ENCODE data around the gene JUND. TPM values are rescaled to one million over a fixed set of nuclear protein-coding genes. Genes with fewer than 3 reads are reported as not detected.

JUND gene
- total and polyA plus RNA-seq, 2 of the 4 experiments (the other 2 are of a cell fraction), result 14.2 to 77.2 TPM

DNA sequence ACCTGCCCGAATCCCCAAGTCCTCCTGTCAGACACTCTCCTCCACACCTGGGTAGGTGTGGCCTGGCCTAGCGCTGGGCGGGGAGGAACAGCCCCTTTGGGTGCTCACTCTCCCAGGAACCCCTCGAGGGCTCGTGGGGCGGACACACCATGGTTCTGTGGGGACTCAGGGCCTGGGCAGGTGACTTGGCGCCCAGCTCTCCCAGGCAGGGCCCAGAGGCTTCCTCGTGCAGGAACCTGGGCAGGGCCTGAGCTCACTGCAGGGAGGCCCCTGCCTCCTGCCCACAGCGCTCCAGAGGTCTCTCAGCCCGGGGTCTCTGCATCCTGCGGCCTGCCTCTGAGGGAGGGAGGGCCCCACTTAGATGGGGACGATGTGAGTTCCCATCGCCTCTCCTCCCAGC is 29.5 kb upstream of the JUND start:
- Histone ChIP-seq H3K27ac (ENCODE audit: insufficient read depth, low read length) (no peak overlapping the region), H3K4me3 (ENCODE audit: insufficient read depth, low read depth, low read length) (no peak overlapping the region), H3K4me1 (ENCODE audit: control insufficient read depth, insufficient read depth, low read length) (peaks cover 2% of the 10 kb centered on the region; the same call in 1 of the 2 replicates), H3K18ac (ENCODE audit: low read depth, low read length) (no peak overlapping the region), H3K4me2 (ENCODE audit: low read depth, low read length) (no peak overlapping the region), H3K4ac (ENCODE audit: low read depth, low read length) (no peak overlapping the region), H3K9ac (ENCODE audit: low read depth, low read length) (no peak overlapping the region), H4K5ac (ENCODE audit: low read depth, low read length) (no peak overlapping the region), H3K23ac (ENCODE audit: low read depth, low read length) (no peak overlapping the region), H3K36me3 (ENCODE audit: control insufficient read depth, insufficient read depth, low read length) (peaks cover 40% of the 10 kb centered on the region), H4K8ac (ENCODE audit: low read depth in 2 of 2, low read length in 2 of 2) (no peak overlapping the region), H2AK9ac (replicated peaks; ENCODE audit: low read depth, low read length, poor library complexity) (no peak overlapping the region), H3K27me3 (ENCODE audit: control insufficient read depth, insufficient read depth, low read length) (no peaks in the 10 kb centered on the region), H2BK5ac (ENCODE audit: low read depth, low read length, poor library complexity, severe bottlenecking) (no peak overlapping the region), H4K91ac (ENCODE audit: insufficient read depth, low read depth, low read length) (no peak overlapping the region), H3K9me3 (ENCODE audit: control insufficient read depth, insufficient read depth, low read length) (no peaks in the 10 kb centered on the region), H3K79me1 (ENCODE audit: low read depth in 1 of 2, low read length in 2 of 2) (peaks cover 8 to 40% of the 10 kb centered on the region in 2 experiments), H2AFZ (replicated peaks; ENCODE audit: low read length, poor library complexity) (no peak overlapping the region), H3K9me1 (ENCODE audit: insufficient read depth, low read length) (0 out of 2 replicates have a peak, but pooled peaks cover 3% of the 10 kb centered on the region), H2BK20ac (ENCODE audit: low read depth, low read length) (no peak overlapping the region), H2AK5ac (ENCODE audit: low read depth, low read length) (no peak overlapping the region), H3K56ac (ENCODE audit: extremely low read depth, insufficient read depth, low read length) (no peak overlapping the region), H2BK15ac (ENCODE audit: low read depth, low read length) (no peak overlapping the region), H3K14ac (replicated peaks; ENCODE audit: low read depth, low read length) (no peak overlapping the region), H2BK120ac (ENCODE audit: low read depth, low read length) (no peak overlapping the region), H4K20me1 (ENCODE audit: insufficient read depth, low read length) (no peaks in the 10 kb centered on the region)
- no peak for ATAC-seq (ENCODE audit: low read depth)
- DNase-seq, result no peak
- no TSS peak for BruUV-seq (replicated peaks)
- ChIA-PET CTCF (no interaction called here), POLR2A (ENCODE audit: unreplicated experiment) (no interaction called here)
- in situ Hi-C loops (cut with MboI; ENCODE audit: low sequenced_read_pairs), result no loop called here
- dilution Hi-C loops (cut with HindIII; ENCODE audit: low sequenced_read_pairs, unreplicated experiment), result no loop called here
- TF ChIP-seq MXI1 (IDR thresholded peaks at IDR 0.05; ENCODE audit: borderline replicate concordance, low read depth, low read length) (no peak), RFX5 (IDR thresholded peaks at IDR 0.05; ENCODE audit: low read depth, low read length) (no peak), FOS (IDR thresholded peaks at IDR 0.05; ENCODE audit: low read depth, low read length) (no peak), SMC3 (IDR thresholded peaks at IDR 0.05; ENCODE audit: low read depth, low read length) (no peak), RCOR1 (IDR thresholded peaks at IDR 0.05; ENCODE audit: insufficient replicate concordance, low read length) (no peak), NFE2L2 (IDR thresholded peaks at IDR 0.05; ENCODE audit: low read depth, low read length) (no peak), POLR2A (IDR thresholded peaks at IDR 0.05; ENCODE audit: low read depth, low read length) (no peak), MAFK (IDR thresholded peaks at IDR 0.05; ENCODE audit: low read depth, low read length) (no peak), MAZ (IDR thresholded peaks at IDR 0.05; ENCODE audit: borderline replicate concordance, low read depth, low read length) (no peak), BHLHE40 (IDR thresholded peaks at IDR 0.05; ENCODE audit: low read depth, low read length) (no peak), RAD21 (IDR thresholded peaks at IDR 0.05; ENCODE audit: low read length) (no peak)
- TF ChIP-seq, protein P1, sequence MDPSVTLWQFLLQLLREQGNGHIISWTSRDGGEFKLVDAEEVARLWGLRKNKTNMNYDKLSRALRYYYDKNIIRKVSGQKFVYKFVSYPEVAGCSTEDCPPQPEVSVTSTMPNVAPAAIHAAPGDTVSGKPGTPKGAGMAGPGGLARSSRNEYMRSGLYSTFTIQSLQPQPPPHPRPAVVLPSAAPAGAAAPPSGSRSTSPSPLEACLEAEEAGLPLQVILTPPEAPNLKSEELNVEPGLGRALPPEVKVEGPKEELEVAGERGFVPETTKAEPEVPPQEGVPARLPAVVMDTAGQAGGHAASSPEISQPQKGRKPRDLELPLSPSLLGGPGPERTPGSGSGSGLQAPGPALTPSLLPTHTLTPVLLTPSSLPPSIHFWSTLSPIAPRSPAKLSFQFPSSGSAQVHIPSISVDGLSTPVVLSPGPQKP (IDR thresholded peaks at IDR 0.05; ENCODE audit: borderline replicate concordance, low read depth, low read length), result no peak
- TF ChIP-seq, protein P2, sequence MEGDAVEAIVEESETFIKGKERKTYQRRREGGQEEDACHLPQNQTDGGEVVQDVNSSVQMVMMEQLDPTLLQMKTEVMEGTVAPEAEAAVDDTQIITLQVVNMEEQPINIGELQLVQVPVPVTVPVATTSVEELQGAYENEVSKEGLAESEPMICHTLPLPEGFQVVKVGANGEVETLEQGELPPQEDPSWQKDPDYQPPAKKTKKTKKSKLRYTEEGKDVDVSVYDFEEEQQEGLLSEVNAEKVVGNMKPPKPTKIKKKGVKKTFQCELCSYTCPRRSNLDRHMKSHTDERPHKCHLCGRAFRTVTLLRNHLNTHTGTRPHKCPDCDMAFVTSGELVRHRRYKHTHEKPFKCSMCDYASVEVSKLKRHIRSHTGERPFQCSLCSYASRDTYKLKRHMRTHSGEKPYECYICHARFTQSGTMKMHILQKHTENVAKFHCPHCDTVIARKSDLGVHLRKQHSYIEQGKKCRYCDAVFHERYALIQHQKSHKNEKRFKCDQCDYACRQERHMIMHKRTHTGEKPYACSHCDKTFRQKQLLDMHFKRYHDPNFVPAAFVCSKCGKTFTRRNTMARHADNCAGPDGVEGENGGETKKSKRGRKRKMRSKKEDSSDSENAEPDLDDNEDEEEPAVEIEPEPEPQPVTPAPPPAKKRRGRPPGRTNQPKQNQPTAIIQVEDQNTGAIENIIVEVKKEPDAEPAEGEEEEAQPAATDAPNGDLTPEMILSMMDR (conservative IDR thresholded peaks at IDR 0.05; ENCODE audit: low read depth, low read length), result no peak
- TF ChIP-seq, protein P3, sequence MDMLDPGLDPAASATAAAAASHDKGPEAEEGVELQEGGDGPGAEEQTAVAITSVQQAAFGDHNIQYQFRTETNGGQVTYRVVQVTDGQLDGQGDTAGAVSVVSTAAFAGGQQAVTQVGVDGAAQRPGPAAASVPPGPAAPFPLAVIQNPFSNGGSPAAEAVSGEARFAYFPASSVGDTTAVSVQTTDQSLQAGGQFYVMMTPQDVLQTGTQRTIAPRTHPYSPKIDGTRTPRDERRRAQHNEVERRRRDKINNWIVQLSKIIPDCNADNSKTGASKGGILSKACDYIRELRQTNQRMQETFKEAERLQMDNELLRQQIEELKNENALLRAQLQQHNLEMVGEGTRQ (IDR thresholded peaks at IDR 0.05; ENCODE audit: low read depth, low read length), result no peak
- WGBS, 2 experiments (ENCODE audit: extremely low coverage in 2 of 2, insufficient read length in 1 of 2), result 98% methylated on average over 5 of the region's 13 CpGs; no CpG with 5 or more reads in 1 of the 2 experiments
- intact Hi-C loops (cut with micrococcal nuclease), result no loop called here
